Measurements from ENCODE around the gene TMEM115.

DNA sequence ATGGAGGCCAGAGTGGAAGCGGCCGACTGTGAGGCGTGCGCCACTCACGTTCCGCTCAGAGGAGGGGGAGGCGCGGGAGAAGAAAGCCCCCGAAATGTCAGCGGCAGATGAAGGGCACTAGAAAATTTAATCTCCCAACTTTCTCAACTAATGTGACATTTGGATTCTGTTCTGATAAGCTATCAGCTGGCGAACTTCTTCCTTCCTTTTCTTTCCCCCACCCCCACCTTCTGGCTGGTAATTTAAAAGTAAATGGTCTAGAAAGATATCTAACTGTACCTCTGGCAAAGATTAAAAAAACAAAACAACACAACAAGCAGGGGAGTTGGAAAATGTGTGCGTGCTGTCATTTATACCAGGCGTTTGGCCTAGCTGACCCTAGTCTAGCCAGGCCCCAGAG lies 26.4 kb upstream of the TMEM115 start:
- no peak for TF ChIP-seq POLR2A (IDR thresholded peaks at IDR 0.05)
- TF ChIP-seq, protein P1, sequence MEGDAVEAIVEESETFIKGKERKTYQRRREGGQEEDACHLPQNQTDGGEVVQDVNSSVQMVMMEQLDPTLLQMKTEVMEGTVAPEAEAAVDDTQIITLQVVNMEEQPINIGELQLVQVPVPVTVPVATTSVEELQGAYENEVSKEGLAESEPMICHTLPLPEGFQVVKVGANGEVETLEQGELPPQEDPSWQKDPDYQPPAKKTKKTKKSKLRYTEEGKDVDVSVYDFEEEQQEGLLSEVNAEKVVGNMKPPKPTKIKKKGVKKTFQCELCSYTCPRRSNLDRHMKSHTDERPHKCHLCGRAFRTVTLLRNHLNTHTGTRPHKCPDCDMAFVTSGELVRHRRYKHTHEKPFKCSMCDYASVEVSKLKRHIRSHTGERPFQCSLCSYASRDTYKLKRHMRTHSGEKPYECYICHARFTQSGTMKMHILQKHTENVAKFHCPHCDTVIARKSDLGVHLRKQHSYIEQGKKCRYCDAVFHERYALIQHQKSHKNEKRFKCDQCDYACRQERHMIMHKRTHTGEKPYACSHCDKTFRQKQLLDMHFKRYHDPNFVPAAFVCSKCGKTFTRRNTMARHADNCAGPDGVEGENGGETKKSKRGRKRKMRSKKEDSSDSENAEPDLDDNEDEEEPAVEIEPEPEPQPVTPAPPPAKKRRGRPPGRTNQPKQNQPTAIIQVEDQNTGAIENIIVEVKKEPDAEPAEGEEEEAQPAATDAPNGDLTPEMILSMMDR (IDR thresholded peaks at IDR 0.05): no peak
- TF ChIP-seq EP300 (IDR thresholded peaks at IDR 0.05): no peak

Data from tibial nerve (tissue), 4 donors.